HG03565 (cell line): Measurements from ENCODE around the gene GALNT9.
"Not testable (repeated sequence)": the region's sequence is repeated elsewhere in the genome, so short reads cannot be mapped to it uniquely, and the experiment has no call there.

Experiments
- ATAC-seq: cut with Tn5 transposase; IDR thresholded peaks from one replicate; pipeline ENCODE4 v1.9.1; 2021; ENCODE audit warnings: mild to moderate bottlenecking, moderate library complexity; ENCODE audit not compliant: unreplicated experiment

GALNT9 gene

GRCh38 chr12:132204063-132204792, 125.2 kb downstream of the GALNT9 start:
- ATAC-seq = no peak

GRCh38 chr12:132202929-132203721, 126.3 kb downstream of the GALNT9 start:
- no peak for ATAC-seq

- ATAC-seq = no peak
These were observed 127.8 kb downstream of the GALNT9 start for GRCh38 chr12:132201391-132202120.

- no peak for ATAC-seq
These were observed 128.6 kb downstream of the GALNT9 start for GRCh38 chr12:132200800-132201199.

GRCh38 chr12:132199526-132200319, 129.7 kb downstream of the GALNT9 start:
- ATAC-seq = no peak

GRCh38 chr12:132199101-132199500, 130.3 kb downstream of the GALNT9 start:
- no peak for ATAC-seq

- no peak for ATAC-seq
These were observed 131.6 kb downstream of the GALNT9 start for GRCh38 chr12:132197581-132198354.

- no peak for ATAC-seq
These were observed 132.5 kb downstream of the GALNT9 start for GRCh38 chr12:132196873-132197390.

- no peak for ATAC-seq
These were observed 133.1 kb downstream of the GALNT9 start for GRCh38 chr12:132196038-132196872.

- ATAC-seq = not testable (repeated sequence)
These were observed 134.1 kb downstream of the GALNT9 start for GRCh38 chr12:132195242-132195641.

GRCh38 chr12:132194556-132194955, 134.8 kb downstream of the GALNT9 start:
- ATAC-seq = no peak

GRCh38 chr12:132194056-132194455, 135.3 kb downstream of the GALNT9 start:
- ATAC-seq = no peak

- ATAC-seq = no peak
These were observed 137.5 kb downstream of the GALNT9 start for GRCh38 chr12:132191715-132192553.

GRCh38 chr12:132190834-132191500, 138.4 kb downstream of the GALNT9 start:
- ATAC-seq = no peak

GRCh38 chr12:132190012-132190755, 139.2 kb downstream of the GALNT9 start:
- peak; percentile 4 for ATAC-seq

GRCh38 chr12:132189378-132190011, 139.9 kb downstream of the GALNT9 start:
- peak; percentile 91 for ATAC-seq
